Calu3 (cell line): Measurements from ENCODE around the gene ANO2. TPM values are rescaled to one million over a fixed set of nuclear protein-coding genes. Genes with fewer than 3 reads are reported as not detected.

Experiments
- BruUV-seq: library from RNA; stranded (reverse); fragments of 400-500 nt; replicated peaks from 2 replicates; lab custom pipeline; 2021; lab: Mats Ljungman, UMichigan
- CTCF ChIA-PET: fragments of 300-600 bp; sonication (Branson Sonifier 250); formaldehyde crosslinking; loops from one replicate; lab custom pipeline; 2022; ENCODE audit warnings: antibody characterized with exemption; lab: Charles Lee
- DNase-seq: peaks from one replicate; pipeline ENCODE4 v3.0.0; 2022
- H3K27ac Mint-ChIP-seq: one replicate; pipeline ENCODE4 v1.8.0; 2022; ENCODE audit warnings: mixed read lengths; ENCODE audit not compliant: unreplicated experiment
- H3K27me3 Mint-ChIP-seq: one replicate; pipeline ENCODE4 v1.8.0; 2022; ENCODE audit warnings: mixed read lengths; ENCODE audit not compliant: unreplicated experiment
- H3K36me3 Mint-ChIP-seq: one replicate; pipeline ENCODE4 v1.8.0; 2022; ENCODE audit warnings: mild to moderate bottlenecking, moderate library complexity, mixed read lengths; ENCODE audit not compliant: insufficient read depth, unreplicated experiment
- H3K4me1 Mint-ChIP-seq: one replicate; pipeline ENCODE4 v1.8.0; 2022; ENCODE audit warnings: mild to moderate bottlenecking, low read depth, mixed read lengths; ENCODE audit not compliant: unreplicated experiment
- H3K4me3 Mint-ChIP-seq: one replicate; pipeline ENCODE4 v1.8.0; 2022; ENCODE audit warnings: mild to moderate bottlenecking, low read depth, moderate library complexity, mixed read lengths; ENCODE audit not compliant: unreplicated experiment
- H3K9me3 Mint-ChIP-seq: one replicate; pipeline ENCODE4 v1.8.0; 2022; ENCODE audit warnings: low read depth, mixed read lengths; ENCODE audit not compliant: unreplicated experiment
- CTCF ChIP-seq: fragments of 200-600 bp; IDR thresholded peaks from one replicate; pipeline ENCODE4 v1.8.0; 2022; ENCODE audit warnings: antibody characterized with exemption; ENCODE audit not compliant: unreplicated experiment
- intact Hi-C: fragments of 100-400 bp; cut with micrococcal nuclease; formaldehyde crosslinking; loops from one replicate; pipeline ENCODE4 v1.10.0; 2022; ENCODE audit not compliant: unreplicated experiment
- total RNA-seq: library from RNA; stranded (reverse); gene quantifications from 2 replicates; pipeline ENCODE4 v1.2.3, GENCODE V29; 2022

Gene ANO2
- total RNA-seq, 1 experiment from 2014 or later = not detected

GRCh38 chr12:5946388-5946787 lies 1.3 kb upstream of the ANO2 start:
- Mint-ChIP-seq H3K36me3 (no peaks in the 10 kb centered on the region), H3K27me3 (peaks cover 100% of the 10 kb centered on the region), H3K9me3 (no peaks in the 10 kb centered on the region), H3K4me1 (no peaks in the 10 kb centered on the region), H3K4me3 (no peak overlapping the region), H3K27ac (no peak overlapping the region)
- no TSS peak for BruUV-seq
- DNase-seq = no peak
- intact Hi-C loops = no loop called here
- no peak for TF ChIP-seq CTCF
- CTCF ChIA-PET = no interaction called here

- Mint-ChIP-seq H3K4me1 (no peaks in the 10 kb centered on the region), H3K36me3 (no peaks in the 10 kb centered on the region), H3K27ac (no peak overlapping the region), H3K9me3 (no peaks in the 10 kb centered on the region), H3K27me3 (peaks cover 99% of the 10 kb centered on the region), H3K4me3 (peak overlapping the region; percentile 54)
- CTCF ChIA-PET = no interaction called here
- DNase-seq = no peak
- no peak for TF ChIP-seq CTCF
- BruUV-seq = no TSS peak
- intact Hi-C loops = no loop called here
Measured at GRCh38 chr12:5944688-5945070, 380 bp downstream of the ANO2 start.

- no TSS peak for BruUV-seq
- Mint-ChIP-seq H3K27ac (no peak overlapping the region), H3K36me3 (no peaks in the 10 kb centered on the region), H3K9me3 (no peaks in the 10 kb centered on the region), H3K4me1 (no peaks in the 10 kb centered on the region), H3K27me3 (peaks cover 93% of the 10 kb centered on the region), H3K4me3 (no peak overlapping the region)
- intact Hi-C loops = no loop called here
- CTCF ChIA-PET = no interaction called here
- TF ChIP-seq CTCF = no peak
- no peak for DNase-seq
Measured at GRCh38 chr12:5944053-5944452, 1.0 kb downstream of the ANO2 start.

DNA sequence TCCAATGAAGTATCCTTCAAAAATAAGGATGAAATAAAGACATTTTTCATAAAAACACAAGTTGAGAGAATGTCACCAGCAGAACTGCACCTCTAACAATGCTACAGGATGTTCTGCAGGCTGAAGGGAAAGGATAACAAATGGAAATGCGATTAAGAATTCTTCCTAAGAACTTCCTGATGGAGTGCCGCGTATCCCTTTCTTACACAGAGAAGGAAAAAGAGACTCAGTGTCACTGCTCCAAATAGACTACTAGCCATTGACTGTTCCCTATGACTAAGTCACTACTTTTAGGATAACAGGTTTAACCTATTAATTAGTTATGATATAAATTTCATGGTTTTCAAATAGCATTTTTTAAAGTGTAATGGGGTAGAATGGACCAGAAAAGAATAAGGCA lies 3.2 kb downstream of the ANO2 start:
- Mint-ChIP-seq H3K4me3 (no peak overlapping the region), H3K36me3 (no peaks in the 10 kb centered on the region), H3K27me3 (peaks cover 87% of the 10 kb centered on the region), H3K4me1 (no peaks in the 10 kb centered on the region), H3K27ac (no peak overlapping the region), H3K9me3 (no peaks in the 10 kb centered on the region)
- DNase-seq = no peak
- TF ChIP-seq CTCF = no peak
- CTCF ChIA-PET = no interaction called here
- BruUV-seq = no TSS peak
- intact Hi-C loops = no loop called here
